22Rv1 (cell line): ENCODE data around the gene ZC3H10.

Source experiments
- H3K27ac ChIP-seq: fragments of 450-650 bp; 2 replicates; pipeline ENCODE4 v1.5.1; 2017
- ZFX ChIP-seq: fragments of 450-650 bp; IDR thresholded peaks from 2 replicates; pipeline ENCODE4 v1.6.1; 2017; ENCODE audit warnings: antibody characterized with exemption, borderline replicate concordance
- TF ChIP-seq, protein P1 (sequence below): fragments of 450-650 bp; IDR thresholded peaks from 2 replicates; pipeline ENCODE4 v1.5.1; 2017; ENCODE audit warnings: mild to moderate bottlenecking

ZC3H10 gene

DNA sequence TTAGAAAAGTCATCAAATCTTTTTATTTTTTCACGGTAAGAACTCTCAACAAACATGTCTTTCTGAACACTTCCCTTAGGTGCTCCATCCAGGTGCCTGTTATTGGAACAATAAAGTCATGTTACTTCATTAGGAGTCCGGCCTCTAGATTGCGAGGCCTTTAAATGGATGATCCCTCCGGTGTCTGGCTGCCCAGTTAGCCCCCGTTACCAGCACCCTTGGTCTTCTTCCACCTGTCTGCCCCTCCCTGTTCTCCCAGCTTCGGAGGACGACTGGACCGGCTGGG is 14.3 kb upstream of the ZC3H10 start:
- peak overlapping the region; percentile 92 for H3K27ac ChIP-seq
- TF ChIP-seq, protein P1, sequence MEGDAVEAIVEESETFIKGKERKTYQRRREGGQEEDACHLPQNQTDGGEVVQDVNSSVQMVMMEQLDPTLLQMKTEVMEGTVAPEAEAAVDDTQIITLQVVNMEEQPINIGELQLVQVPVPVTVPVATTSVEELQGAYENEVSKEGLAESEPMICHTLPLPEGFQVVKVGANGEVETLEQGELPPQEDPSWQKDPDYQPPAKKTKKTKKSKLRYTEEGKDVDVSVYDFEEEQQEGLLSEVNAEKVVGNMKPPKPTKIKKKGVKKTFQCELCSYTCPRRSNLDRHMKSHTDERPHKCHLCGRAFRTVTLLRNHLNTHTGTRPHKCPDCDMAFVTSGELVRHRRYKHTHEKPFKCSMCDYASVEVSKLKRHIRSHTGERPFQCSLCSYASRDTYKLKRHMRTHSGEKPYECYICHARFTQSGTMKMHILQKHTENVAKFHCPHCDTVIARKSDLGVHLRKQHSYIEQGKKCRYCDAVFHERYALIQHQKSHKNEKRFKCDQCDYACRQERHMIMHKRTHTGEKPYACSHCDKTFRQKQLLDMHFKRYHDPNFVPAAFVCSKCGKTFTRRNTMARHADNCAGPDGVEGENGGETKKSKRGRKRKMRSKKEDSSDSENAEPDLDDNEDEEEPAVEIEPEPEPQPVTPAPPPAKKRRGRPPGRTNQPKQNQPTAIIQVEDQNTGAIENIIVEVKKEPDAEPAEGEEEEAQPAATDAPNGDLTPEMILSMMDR: no peak
- TF ChIP-seq ZFX: no peak

DNA sequence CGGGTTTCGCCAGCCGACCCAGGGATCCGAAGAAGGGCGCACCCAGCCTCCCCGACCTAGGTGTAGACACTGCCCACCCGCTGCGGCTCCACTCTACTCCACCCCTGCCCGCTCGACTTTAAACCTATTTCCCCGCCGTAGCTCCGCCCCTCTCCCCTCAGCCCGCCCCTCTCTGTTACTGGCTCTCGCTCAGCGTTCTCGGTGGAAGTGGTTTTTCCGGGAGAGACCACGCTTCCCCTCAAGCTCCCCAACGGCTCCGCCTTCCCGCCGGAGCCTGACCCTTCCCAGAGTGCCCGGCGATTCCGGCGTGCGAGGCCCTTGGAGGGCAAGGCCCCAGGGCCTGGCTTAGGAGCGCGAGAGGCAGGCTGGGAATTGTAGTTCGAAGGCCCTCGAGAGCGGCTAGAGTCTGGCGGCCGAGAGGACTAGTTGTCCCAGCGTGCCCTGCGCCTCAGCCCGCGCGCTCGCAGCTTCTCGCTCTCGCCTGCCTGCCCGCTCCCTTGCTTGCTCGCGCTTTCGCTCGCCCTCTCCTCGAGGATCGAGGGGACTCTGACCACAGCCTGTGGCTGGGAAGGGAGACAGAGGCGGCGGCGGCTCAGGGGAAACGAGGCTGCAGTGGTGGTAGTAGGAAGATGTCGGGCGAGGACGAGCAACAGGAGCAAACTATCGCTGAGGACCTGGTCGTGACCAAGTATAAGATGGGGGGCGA is 13.8 kb upstream of the ZC3H10 start, which contains the start of gene PA2G4:
Gene PA2G4 (plus strand): TSS at position 451 of the 706 bp plus-strand sequence. CDS start 179 bp downstream, at position 630.
- TF ChIP-seq, protein P1: no peak
- TF ChIP-seq ZFX: no peak

DNA sequence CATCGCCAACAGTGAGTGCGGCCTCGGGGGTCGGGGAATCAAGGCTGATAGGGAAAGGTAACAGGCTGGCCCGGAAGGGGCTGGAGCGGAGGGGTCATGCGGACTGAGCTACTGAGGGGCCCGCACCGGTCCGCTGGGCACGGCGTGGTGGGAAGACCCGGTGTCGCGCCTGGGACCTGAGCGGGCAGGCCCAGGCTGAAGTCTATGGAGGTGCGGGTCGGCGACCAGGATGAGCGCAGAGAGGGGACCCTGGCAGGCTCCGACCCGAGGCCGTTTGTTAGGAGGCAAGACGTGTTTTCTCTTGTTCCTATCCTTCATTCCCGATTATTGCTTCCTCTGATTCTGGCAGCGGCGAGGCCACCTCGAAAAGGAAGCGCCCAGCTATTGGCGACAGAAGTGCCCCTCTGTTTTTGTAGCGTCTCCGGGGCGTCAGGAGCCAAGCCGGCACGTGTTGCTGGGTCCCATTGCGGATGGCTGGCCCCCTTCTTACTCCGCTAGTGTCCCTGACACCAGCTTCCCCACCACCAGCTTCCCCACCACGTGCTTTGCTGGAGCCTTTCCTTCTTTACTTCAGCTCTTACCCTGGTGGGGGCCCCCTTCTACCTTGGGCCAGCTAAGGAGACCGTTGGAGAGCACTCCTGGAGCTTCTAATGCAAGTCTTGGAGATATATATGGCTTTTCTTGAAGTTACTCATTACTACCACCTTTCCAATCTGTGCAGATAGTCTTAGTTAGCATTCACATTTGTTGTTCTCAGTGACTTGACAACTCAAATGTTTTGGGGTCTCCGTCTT is 13.1 kb upstream of the ZC3H10 start:
- TF ChIP-seq ZFX: no peak
- TF ChIP-seq, protein P1: peak; percentile 25; the same call in 1 of the 2 replicates
- peak overlapping the region; percentile 92 for H3K27ac ChIP-seq

More for the DNA sequence above, 13.8 kb upstream of the ZC3H10 start, which contains the start of gene PA2G4:
- peak within 1 kb of the TSS; percentile 92 for H3K27ac ChIP-seq

DNA sequence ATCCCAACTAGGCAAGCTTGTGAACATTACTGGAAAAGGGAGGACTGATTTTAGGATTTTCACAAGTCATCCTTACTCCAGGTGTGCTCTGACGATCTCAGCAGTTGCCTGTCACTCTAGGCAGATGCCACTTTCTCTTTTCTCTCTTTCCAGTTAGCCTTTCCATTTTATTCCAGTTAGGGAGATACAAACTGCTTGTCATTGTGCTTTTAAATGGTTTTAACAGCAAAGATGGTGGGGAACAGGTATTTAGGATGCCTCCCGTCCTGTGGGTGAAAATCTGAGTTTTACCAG is 12.5 kb upstream of the ZC3H10 start:
- TF ChIP-seq ZFX: no peak
- TF ChIP-seq, protein P1: no peak

DNA sequence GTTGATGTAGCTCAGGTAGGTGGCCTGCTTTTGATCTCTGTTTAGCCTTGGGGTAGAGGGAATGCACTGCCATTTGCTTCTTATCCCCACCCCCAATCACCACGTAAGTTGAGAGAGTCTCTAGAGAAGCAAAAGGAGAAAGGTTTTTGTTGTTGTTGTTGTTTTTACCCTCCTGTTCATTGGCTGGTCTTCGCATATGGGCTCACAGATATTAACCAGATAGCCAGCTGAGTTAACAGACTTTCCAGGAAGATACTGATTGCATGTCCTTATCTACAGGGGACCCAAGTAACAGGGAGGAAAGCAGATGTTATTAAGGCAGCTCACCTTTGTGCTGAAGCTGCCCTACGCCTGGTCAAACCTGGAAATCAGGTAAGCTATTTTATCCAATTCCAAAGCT is 10.8 kb upstream of the ZC3H10 start:
- peak overlapping the region; percentile 92; the same call in 1 of the 2 replicates for H3K27ac ChIP-seq
- no peak for TF ChIP-seq ZFX
- TF ChIP-seq, protein P1: no peak

More for the DNA sequence above, 12.5 kb upstream of the ZC3H10 start:
- peak overlapping the region; percentile 92 for H3K27ac ChIP-seq

DNA sequence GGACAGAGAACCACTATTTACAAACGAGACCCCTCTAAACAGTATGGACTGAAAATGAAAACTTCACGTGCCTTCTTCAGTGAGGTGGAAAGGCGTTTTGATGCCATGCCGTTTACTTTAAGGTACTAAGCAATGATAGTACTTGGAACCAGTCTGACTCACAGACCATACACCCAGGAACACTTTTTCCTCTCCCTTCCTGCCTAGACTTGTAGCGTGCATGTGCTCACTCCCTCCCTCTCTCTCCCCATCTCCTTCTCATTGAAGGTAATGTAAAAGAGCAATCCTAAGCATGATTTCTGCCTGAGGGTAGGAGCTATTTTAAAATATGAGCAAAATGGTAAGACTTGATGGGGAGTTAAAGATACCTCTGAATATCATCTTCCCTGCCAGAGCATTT is 7.5 kb upstream of the ZC3H10 start:
- no peak for TF ChIP-seq ZFX
- TF ChIP-seq, protein P1: no peak
- H3K27ac ChIP-seq: peak overlapping the region; percentile 13

DNA sequence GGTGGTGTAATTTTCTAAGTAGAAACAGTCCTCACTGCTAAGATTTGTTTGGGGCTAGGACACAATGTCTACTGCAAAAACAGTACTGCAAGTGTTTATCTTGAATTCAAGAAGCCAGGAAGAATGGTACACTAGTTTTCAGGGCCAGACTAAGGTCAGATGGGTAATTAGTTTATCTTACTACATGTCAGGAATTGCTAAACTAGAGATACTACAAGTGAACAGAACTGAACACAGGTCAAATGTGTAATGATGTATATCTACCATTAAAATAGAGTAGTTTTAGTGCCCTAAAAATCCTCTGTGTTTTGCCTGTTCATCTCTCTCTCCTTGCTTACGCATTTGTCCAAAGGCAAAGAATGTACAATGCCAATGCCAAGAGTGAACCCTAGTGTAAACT is 4.0 kb upstream of the ZC3H10 start:
- TF ChIP-seq ZFX: no peak
- TF ChIP-seq, protein P1: no peak
- H3K27ac ChIP-seq: peak overlapping the region; percentile 99
